HCT116 (cell line): Measurements from ENCODE around the gene SPON1. TPM values are rescaled to one million over a fixed set of nuclear protein-coding genes. Genes with fewer than 3 reads are reported as not detected.

Experiments used
- ATAC-seq: fragments of 200-7000 bp; cut with Tn5 transposase; 2 replicates; pipeline ENCODE4 v1.9.1; 2020; ENCODE audit warnings: mild to moderate bottlenecking, moderate library complexity
- BruUV-seq: library from RNA; stranded (reverse); fragments of 400-500 nt; replicated peaks from 2 replicates; lab custom pipeline; 2021; lab: Mats Ljungman, UMichigan
- CTCF ChIA-PET: fragments of 300-600 bp; sonication (Branson Sonifier 250); formaldehyde crosslinking; loops from one replicate; lab custom pipeline; 2021; ENCODE audit warnings: antibody characterized with exemption; lab: Charles Lee
- POLR2A ChIA-PET: fragments of 300-600, 350-600 bp; sonication (Branson Sonifier 250); formaldehyde crosslinking; loops from one replicate; lab custom pipeline; 2021; ENCODE audit warnings: antibody characterized with exemption; lab: Charles Lee
- RAD21 ChIA-PET, 2 experiments: fragments of 300-600 bp; sonication (Branson Sonifier 250); formaldehyde crosslinking; loops; one replicate each; lab custom pipeline; 2023; ENCODE audit warnings: low total read pairs in 2 of 2; ENCODE audit not compliant: uncharacterized antibody in 2 of 2, unreplicated experiment in 2 of 2, low non-redundant PET in 1 of 2; lab: Charles Lee
- DNase-seq: peaks from one replicate; pipeline ENCODE4 v3.0.0-alpha.2; 2010; ENCODE audit warnings: low read depth, low spot score
- H2AFZ ChIP-seq: fragments of 200-600 bp; shearing (Covaris generic), sonication (generic); 2 replicates; pipeline ENCODE4 v1.6.1; 2017; ENCODE audit warnings: low read depth, mixed run types, mixed read lengths, antibody characterized with exemption, low read length; ENCODE audit not compliant: poor library complexity, severe bottlenecking
- H3K27ac ChIP-seq: 2 replicates; pipeline ENCODE4 v1.5.1; 2012; ENCODE audit warnings: low read depth, low read length
- H3K27me3 ChIP-seq: fragments of 200-600 bp; sonication (generic); 2 replicates; pipeline ENCODE4 v1.6.1; 2016; ENCODE audit warnings: mixed run types, low read length, mixed read lengths; ENCODE audit not compliant: insufficient read depth
- H3K36me3 ChIP-seq, 2 experiments: fragments of 200-500 bp in 1 of 2; fragments of 200-600 bp in 1 of 2; sonication (Bioruptor generic) in 1 of 2; sonication (generic) in 1 of 2; 2 replicates each; pipeline versions ENCODE4 v1.5.1 to v1.6.1; 2014 to 2016; ENCODE audit warnings: low read length in 2 of 2, inconsistent platforms in 1 of 2, mixed read lengths in 1 of 2, mixed run types in 1 of 2; ENCODE audit not compliant: insufficient read depth in 2 of 2, control insufficient read depth in 1 of 2
- H3K4me1 ChIP-seq, 2 experiments: fragments of 200-600 bp in 1 of 2; sonication (generic) in 1 of 2; 2 replicates each; pipeline versions ENCODE4 v1.5.1 to v1.6.1; 2012 to 2017; ENCODE audit warnings: low read length in 2 of 2, inconsistent platforms in 1 of 2, mild to moderate bottlenecking in 1 of 2, mixed read lengths in 1 of 2, mixed run types in 1 of 2, moderate library complexity in 1 of 2; ENCODE audit not compliant: insufficient read depth in 2 of 2, control insufficient read depth in 1 of 2
- H3K4me2 ChIP-seq: fragments of 200-600 bp; sonication (generic); 2 replicates; pipeline ENCODE4 v1.6.1; 2017; ENCODE audit warnings: mixed run types, low read length, mixed read lengths
- H3K4me3 ChIP-seq, 2 experiments: fragments of 200-600 bp in 1 of 2; sonication (generic) in 1 of 2; replicated peaks in 1 of 2; 2 replicates each; pipeline ENCODE4 v1.5.1; 2011 to 2016; ENCODE audit warnings: low read length in 2 of 2, control low read depth in 1 of 2, low read depth in 1 of 2, mild to moderate bottlenecking in 1 of 2, mixed read lengths in 1 of 2, mixed run types in 1 of 2
- H3K79me2 ChIP-seq: fragments of 200-600 bp; sonication (generic); 2 replicates; pipeline ENCODE4 v1.6.1; 2017; ENCODE audit warnings: mild to moderate bottlenecking, mixed run types, low read length, moderate library complexity, mixed read lengths; ENCODE audit not compliant: insufficient read depth
- H3K9ac ChIP-seq: fragments of 200-600 bp; sonication (generic); 2 replicates; pipeline ENCODE4 v1.6.1; 2016; ENCODE audit warnings: low read length, mixed read lengths
- H3K9me2 ChIP-seq: fragments of 200-600 bp; sonication (generic), shearing (Covaris generic); 2 replicates; pipeline ENCODE4 v1.6.1; 2017; ENCODE audit warnings: mixed run types, mild to moderate bottlenecking, moderate library complexity; ENCODE audit not compliant: insufficient read depth
- H3K9me3 ChIP-seq, 2 experiments: fragments of 200-500 bp in 1 of 2; fragments of 200-600 bp in 1 of 2; sonication (Bioruptor generic) in 1 of 2; sonication (generic) in 1 of 2; 2 replicates each; pipeline ENCODE4 v1.6.1; 2014 to 2017; ENCODE audit warnings: low read length in 2 of 2, mixed read lengths in 2 of 2, inconsistent platforms in 1 of 2, low read depth in 1 of 2, mild to moderate bottlenecking in 1 of 2, mixed run types in 1 of 2, moderate library complexity in 1 of 2; ENCODE audit not compliant: control insufficient read depth in 1 of 2, insufficient read depth in 1 of 2
- H4K20me1 ChIP-seq: fragments of 200-600 bp; sonication (generic), shearing (Covaris generic); 2 replicates; pipeline ENCODE4 v1.6.1; 2017; ENCODE audit warnings: mixed run types, mild to moderate bottlenecking, moderate library complexity; ENCODE audit not compliant: insufficient read depth
- CBX3 ChIP-seq: IDR thresholded peaks from 2 replicates; pipeline ENCODE4 v1.6.1; 2012; ENCODE audit warnings: low read depth
- CEBPB ChIP-seq: IDR thresholded peaks from 2 replicates; pipeline ENCODE4 v1.6.1; 2012; ENCODE audit warnings: low read depth
- EGR1 ChIP-seq: IDR thresholded peaks from 2 replicates; pipeline ENCODE4 v1.6.1; 2012; ENCODE audit warnings: low read depth
- EZH2 ChIP-seq: fragments of 200-600 bp; sonication (generic); IDR thresholded peaks from 2 replicates; pipeline ENCODE4 v1.6.1; 2017; ENCODE audit warnings: antibody characterized with exemption, mixed run types
- FOSL1 ChIP-seq: IDR thresholded peaks from 2 replicates; pipeline ENCODE4 v1.6.1; 2012; ENCODE audit warnings: low read depth
- JUND ChIP-seq: IDR thresholded peaks from 2 replicates; pipeline ENCODE4 v1.6.1; 2012
- MAX ChIP-seq: IDR thresholded peaks from 2 replicates; pipeline ENCODE4 v1.6.1; 2012
- POLR2A ChIP-seq: IDR thresholded peaks from 2 replicates; pipeline ENCODE4 v1.7.0; 2011; ENCODE audit warnings: borderline replicate concordance; ENCODE audit not compliant: insufficient read depth, insufficient read length; ENCODE audit errors: extremely low read depth
- POLR2AphosphoS5 ChIP-seq: IDR thresholded peaks from 2 replicates; pipeline ENCODE4 v1.6.1; 2011; ENCODE audit warnings: mild to moderate bottlenecking, low read depth, low read length, moderate library complexity
- RAD21 ChIP-seq: IDR thresholded peaks from 2 replicates; pipeline ENCODE4 v1.6.1; 2012; ENCODE audit warnings: low read depth, mild to moderate bottlenecking
- REST ChIP-seq: IDR thresholded peaks from 2 replicates; pipeline ENCODE4 v1.6.1; 2012; ENCODE audit warnings: low read depth
- SIN3A ChIP-seq: IDR thresholded peaks from 2 replicates; pipeline ENCODE4 v1.6.1; 2012; ENCODE audit warnings: low read depth
- SP1 ChIP-seq: IDR thresholded peaks from 2 replicates; pipeline ENCODE4 v1.6.1; 2012; ENCODE audit warnings: low read depth
- TCF7L2 ChIP-seq: IDR thresholded peaks from 2 replicates; pipeline ENCODE4 v1.7.0; 2011; ENCODE audit warnings: borderline replicate concordance, inconsistent platforms; ENCODE audit not compliant: insufficient read depth, insufficient read length; ENCODE audit errors: extremely low read depth
- ZBTB33 ChIP-seq: IDR thresholded peaks from 2 replicates; pipeline ENCODE4 v1.6.1; 2011; ENCODE audit warnings: mild to moderate bottlenecking, low read length, moderate library complexity; ENCODE audit not compliant: insufficient replicate concordance; ENCODE audit errors: extremely low read depth
- ZFX ChIP-seq: fragments of 450-650 bp; IDR thresholded peaks from 2 replicates; pipeline ENCODE4 v1.6.1; 2017
- intact Hi-C: fragments of 100-400 bp; cut with micrococcal nuclease; formaldehyde crosslinking; loops from 2 replicates; pipeline ENCODE4 v1.10.0; 2022
- total RNA-seq: library from RNA; stranded (reverse); gene quantifications from one replicate; pipeline ENCODE4 v1.2.1, GENCODE V29; 2021; ENCODE audit not compliant: unreplicated experiment

Gene SPON1
- total RNA-seq, 1 experiment from 2014 or later: 0.17 TPM

GRCh38 chr11:14065141-14065540, 102.6 kb downstream of the SPON1 start:
- intact Hi-C loops: no loop called here
- ChIA-PET CTCF (no interaction called here), RAD21 (no interaction called here), POLR2A (no interaction called here)
- Histone ChIP-seq H3K27ac (no peak overlapping the region), H3K27me3 (peaks cover 11% of the 10 kb centered on the region), H3K36me3 (no peaks in the 10 kb centered on the region), H3K4me2 (no peak overlapping the region), H3K9me3 (no peaks in the 10 kb centered on the region), H3K9ac (no peak overlapping the region), H3K4me1 (no peaks in the 10 kb centered on the region), H3K79me2 (no peaks in the 10 kb centered on the region), H2AFZ (no peak overlapping the region), H3K9me2 (no peaks in the 10 kb centered on the region), H3K4me3 (no peak overlapping the region), H4K20me1 (no peaks in the 10 kb centered on the region)
- TF ChIP-seq SP1 (no peak), MAX (no peak), SIN3A (no peak), POLR2A (no peak), RAD21 (no peak), CEBPB (no peak), ZBTB33 (no peak), TCF7L2 (no peak), FOSL1 (no peak), REST (no peak), EZH2 (no peak), POLR2AphosphoS5 (no peak), ZFX (no peak), JUND (no peak), CBX3 (no peak), EGR1 (no peak)
- ATAC-seq (no peak), DNase-seq (no peak)
- BruUV-seq: no TSS peak
